Measurements from ENCODE around the gene ATAD3C.

- TF ChIP-seq, protein P1, sequence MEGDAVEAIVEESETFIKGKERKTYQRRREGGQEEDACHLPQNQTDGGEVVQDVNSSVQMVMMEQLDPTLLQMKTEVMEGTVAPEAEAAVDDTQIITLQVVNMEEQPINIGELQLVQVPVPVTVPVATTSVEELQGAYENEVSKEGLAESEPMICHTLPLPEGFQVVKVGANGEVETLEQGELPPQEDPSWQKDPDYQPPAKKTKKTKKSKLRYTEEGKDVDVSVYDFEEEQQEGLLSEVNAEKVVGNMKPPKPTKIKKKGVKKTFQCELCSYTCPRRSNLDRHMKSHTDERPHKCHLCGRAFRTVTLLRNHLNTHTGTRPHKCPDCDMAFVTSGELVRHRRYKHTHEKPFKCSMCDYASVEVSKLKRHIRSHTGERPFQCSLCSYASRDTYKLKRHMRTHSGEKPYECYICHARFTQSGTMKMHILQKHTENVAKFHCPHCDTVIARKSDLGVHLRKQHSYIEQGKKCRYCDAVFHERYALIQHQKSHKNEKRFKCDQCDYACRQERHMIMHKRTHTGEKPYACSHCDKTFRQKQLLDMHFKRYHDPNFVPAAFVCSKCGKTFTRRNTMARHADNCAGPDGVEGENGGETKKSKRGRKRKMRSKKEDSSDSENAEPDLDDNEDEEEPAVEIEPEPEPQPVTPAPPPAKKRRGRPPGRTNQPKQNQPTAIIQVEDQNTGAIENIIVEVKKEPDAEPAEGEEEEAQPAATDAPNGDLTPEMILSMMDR (tag by site-specific recombination; IDR thresholded peaks at IDR 0.05) = no peak
- TF ChIP-seq, protein P2, sequence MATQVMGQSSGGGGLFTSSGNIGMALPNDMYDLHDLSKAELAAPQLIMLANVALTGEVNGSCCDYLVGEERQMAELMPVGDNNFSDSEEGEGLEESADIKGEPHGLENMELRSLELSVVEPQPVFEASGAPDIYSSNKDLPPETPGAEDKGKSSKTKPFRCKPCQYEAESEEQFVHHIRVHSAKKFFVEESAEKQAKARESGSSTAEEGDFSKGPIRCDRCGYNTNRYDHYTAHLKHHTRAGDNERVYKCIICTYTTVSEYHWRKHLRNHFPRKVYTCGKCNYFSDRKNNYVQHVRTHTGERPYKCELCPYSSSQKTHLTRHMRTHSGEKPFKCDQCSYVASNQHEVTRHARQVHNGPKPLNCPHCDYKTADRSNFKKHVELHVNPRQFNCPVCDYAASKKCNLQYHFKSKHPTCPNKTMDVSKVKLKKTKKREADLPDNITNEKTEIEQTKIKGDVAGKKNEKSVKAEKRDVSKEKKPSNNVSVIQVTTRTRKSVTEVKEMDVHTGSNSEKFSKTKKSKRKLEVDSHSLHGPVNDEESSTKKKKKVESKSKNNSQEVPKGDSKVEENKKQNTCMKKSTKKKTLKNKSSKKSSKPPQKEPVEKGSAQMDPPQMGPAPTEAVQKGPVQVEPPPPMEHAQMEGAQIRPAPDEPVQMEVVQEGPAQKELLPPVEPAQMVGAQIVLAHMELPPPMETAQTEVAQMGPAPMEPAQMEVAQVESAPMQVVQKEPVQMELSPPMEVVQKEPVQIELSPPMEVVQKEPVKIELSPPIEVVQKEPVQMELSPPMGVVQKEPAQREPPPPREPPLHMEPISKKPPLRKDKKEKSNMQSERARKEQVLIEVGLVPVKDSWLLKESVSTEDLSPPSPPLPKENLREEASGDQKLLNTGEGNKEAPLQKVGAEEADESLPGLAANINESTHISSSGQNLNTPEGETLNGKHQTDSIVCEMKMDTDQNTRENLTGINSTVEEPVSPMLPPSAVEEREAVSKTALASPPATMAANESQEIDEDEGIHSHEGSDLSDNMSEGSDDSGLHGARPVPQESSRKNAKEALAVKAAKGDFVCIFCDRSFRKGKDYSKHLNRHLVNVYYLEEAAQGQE (tag by site-specific recombination; IDR thresholded peaks at IDR 0.05) = no peak
- TF ChIP-seq ZNF843 (tag by site-specific recombination; IDR thresholded peaks at IDR 0.05) = no peak
- no peak for TF ChIP-seq ZNF274 (IDR thresholded peaks at IDR 0.05; ENCODE audit: low read length)
- TF ChIP-seq ZNF274 (tag by site-specific recombination; IDR thresholded peaks at IDR 0.05; ENCODE audit: borderline replicate concordance) = no peak
- TF ChIP-seq, protein P3, sequence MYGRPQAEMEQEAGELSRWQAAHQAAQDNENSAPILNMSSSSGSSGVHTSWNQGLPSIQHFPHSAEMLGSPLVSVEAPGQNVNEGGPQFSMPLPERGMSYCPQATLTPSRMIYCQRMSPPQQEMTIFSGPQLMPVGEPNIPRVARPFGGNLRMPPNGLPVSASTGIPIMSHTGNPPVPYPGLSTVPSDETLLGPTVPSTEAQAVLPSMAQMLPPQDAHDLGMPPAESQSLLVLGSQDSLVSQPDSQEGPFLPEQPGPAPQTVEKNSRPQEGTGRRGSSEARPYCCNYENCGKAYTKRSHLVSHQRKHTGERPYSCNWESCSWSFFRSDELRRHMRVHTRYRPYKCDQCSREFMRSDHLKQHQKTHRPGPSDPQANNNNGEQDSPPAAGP (tag by site-specific recombination; IDR thresholded peaks at IDR 0.05) = no peak
- no peak for TF ChIP-seq ZEB2 (tag by site-specific recombination; IDR thresholded peaks at IDR 0.05)
- TF ChIP-seq, protein P4, sequence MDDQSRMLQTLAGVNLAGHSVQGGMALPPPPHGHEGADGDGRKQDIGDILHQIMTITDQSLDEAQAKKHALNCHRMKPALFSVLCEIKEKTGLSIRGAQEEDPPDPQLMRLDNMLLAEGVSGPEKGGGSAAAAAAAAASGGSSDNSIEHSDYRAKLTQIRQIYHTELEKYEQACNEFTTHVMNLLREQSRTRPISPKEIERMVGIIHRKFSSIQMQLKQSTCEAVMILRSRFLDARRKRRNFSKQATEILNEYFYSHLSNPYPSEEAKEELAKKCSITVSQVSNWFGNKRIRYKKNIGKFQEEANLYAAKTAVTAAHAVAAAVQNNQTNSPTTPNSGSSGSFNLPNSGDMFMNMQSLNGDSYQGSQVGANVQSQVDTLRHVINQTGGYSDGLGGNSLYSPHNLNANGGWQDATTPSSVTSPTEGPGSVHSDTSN (CRISPR knock-in tag; IDR thresholded peaks at IDR 0.05) = no peak
These were observed 21.3 kb upstream of the ATAD3C start for GRCh38 chr1:1428174-1428573.

Data from HEK293 (cell line).